KBM-7 (cell line): ENCODE data around the gene MFAP3L.

Experiments
- DNase-seq: peaks from one replicate; pipeline ENCODE4 v3.0.0-alpha.2; 2015
- in situ Hi-C: fragments of 300-500 bp; cut with MboI; formaldehyde crosslinking; loops from 2 replicates; pipeline ENCODE4 v1.14.3; 2020; ENCODE audit warnings: low sequenced_read_pairs, low pct_unique_long_range_greater_than_20kb, mixed read lengths

MFAP3L gene

DNA sequence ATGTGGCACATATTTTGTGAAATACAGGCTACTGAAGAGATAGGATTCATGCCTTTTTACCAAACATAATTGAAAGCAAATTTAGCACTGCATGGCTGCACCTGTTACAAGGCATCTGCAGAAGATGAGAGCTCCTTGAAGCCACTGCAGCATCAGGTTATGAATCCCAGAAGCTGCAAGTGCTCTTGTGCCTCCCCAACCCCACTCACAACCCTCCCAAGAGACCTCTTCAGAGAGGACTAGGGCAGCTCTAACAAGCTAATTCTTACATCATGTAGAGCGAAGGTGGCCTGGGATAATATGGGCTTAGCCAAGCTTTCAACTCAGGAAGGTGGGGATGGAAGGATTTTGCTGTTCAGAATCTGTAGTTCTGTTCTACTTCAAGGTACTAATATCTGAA lies 27.2 kb downstream of the MFAP3L start:
- DNase-seq, result no peak
- in situ Hi-C loops, result no loop called here

DNA sequence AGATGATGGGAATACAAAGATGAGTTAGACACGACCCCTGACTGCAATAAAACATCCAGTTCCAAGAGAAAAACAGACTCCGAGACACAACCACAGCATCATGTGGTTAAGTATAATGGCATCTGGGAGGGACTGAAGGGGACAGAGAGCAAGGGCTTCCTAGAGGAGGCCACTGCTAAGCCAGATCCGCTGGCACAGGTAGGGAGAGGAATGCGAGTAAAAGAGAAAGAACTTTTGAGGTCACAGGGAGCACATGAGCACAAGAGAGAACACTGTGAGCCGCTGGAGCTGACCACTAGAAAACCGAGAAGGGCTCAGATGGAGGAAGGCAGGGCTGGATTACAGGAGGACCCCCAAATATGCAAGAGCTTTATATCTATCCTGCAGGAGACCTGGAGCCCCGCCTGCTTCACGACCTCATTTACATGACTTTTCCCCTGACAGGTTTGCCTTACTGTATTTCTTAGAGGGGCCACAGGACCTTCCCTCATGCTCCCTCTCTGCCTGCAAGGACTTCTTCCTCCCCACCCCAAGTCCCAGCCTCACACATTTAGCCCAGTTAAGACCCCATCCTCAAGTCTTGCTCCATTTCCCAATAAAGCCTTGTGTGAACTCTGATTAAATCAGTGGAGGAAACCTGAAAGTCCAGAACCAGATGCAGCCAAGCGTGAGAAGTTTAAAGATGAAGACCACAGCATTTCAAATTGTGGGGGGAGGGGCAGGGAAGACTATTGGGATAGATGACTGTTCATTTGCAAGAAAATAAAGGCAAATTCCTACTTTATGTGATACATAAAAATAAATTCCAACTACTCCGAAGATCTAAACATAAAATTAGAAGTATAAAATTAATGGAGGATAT lies 29.6 kb downstream of the MFAP3L start:
- no peak for DNase-seq
- in situ Hi-C loops, result no loop called here

DNA sequence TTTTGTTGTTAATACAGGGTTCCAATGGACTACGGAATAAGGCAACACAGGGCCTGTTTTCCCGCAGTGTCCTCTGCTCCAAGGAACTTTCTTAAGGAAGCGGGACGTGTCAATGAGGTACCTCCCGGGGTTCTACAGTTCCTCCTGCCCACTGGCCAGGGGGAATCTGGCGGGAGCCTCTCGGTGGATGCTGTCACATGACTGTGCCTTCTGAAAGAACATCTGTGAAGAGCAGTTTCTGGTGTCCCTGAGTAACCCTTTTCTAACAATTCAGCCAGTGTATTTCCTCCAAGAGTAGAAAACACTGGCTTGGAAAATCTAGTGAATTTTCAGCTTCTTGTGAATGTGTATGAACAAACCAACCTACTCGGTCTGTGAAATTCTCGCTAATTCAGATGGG lies 32.7 kb downstream of the MFAP3L start:
- no peak for DNase-seq
- in situ Hi-C loops, result no loop called here

DNA sequence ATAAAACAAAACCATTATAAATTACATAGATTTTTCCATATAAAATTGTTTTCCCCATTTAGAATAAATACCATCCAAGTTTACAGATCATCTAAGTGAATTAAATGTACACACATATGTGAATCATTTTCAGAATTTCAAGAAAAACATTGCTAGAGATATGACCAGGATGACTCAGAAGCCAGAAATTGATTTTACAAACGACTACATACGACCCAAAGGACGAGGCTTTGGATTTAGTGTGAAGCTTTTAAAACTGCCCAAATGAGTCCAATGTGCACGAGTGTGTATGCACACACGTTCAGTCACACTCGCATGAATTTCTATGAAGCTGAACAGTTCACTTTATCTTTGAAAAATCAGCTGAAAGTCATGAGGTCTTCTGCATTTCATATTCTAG lies 37.9 kb downstream of the MFAP3L start:
- in situ Hi-C loops, result no loop called here
- no peak for DNase-seq

DNA sequence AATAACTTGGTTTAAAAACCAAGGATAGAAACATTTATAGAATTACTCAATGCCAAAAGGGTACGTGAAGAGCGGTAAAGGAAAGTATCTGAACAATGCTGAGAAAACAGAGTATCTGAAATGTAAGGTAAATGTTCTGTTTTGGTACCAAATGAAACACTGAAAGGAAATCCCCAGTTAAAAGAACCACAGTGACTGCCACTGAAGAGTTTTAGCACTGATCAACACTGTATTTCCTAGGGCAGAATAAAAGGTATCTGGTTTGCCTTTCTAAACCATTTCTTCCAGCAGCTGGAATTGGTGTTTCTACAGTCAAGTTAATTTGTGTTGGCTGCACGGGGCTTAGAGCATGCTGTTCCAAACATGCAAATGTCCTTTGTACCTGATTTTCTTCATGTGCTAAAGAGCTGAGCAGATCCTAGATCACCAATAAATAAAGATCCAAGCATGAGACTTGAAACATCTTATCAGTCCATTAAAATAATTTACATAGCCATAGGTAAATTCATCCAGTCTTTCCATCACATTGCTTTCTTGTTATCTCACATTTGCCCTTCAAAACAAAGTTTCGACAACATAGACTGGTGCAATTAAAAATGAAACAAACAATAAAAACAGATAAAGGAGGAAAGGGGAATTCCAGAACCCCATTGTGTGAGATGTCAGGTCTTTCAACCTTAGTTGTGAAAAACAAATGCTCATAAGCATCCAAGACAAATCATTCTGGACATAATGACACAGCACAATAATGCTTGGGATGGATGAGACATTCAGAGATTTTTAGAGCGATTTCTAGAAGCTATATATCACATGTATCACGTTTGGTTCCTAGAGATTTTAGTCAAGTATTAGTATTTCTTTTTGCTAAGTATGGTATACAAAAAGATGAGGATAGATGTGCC lies 38.6 kb downstream of the MFAP3L start:
- DNase-seq, result no peak
- in situ Hi-C loops, result no loop called here

DNA sequence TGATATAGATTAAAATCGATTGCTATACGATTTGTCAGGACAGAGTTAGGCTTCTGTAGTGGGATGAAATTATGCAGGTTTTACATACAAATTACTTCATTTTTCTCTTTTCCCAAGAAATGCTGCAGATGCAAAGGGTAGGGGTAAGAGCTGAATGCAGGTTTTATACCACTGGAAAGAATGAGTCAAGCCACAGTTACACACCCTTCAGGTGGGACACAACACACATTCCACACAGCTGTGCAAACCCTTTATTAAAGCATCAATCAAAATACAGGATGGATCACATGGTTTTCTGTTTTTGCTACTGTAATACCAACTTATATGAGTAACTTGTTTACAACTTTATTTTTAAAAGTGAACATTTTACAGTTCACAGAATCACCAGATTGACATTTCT lies 39.8 kb downstream of the MFAP3L start:
- no peak for DNase-seq
- in situ Hi-C loops, result no loop called here

DNA sequence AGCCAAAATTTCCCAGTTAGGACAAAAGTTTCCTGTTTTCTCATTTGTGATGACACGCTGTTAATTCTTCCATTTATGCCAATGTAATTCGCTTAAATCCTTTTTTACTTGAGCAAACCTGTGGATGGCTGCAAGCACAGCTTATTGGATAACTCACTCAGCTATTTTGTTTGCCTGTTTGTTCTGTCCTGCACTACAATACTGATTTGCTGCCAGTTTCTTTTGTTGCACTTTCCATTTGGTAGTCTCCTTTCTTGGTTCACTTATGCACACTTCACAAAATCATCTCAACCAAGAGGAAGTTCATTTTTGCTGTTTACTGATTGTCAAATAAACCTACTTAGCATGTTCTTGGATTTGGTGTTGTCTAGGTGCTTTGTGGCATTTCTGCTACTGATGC lies 40.3 kb downstream of the MFAP3L start:
- in situ Hi-C loops, result no loop called here
- DNase-seq, result no peak

DNA sequence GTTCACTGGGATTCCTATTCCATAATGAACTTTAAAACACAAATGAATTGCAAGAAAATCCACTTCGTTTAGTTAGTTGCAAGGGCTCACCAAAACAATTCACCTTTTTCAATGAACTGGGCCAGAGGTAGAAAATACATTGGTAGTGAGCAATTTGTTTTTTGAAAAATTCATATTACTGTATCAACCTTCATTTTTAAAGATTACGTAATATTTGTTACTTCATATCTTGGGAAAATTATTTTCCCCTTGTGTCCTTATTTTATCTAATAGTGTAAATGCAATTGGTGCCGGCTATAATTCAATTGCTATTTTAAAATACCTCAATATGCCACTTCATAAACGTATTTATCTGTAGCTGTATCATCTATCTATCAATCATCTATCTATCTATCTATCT lies 41.5 kb downstream of the MFAP3L start:
- in situ Hi-C loops, result no loop called here
- DNase-seq, result no peak

DNA sequence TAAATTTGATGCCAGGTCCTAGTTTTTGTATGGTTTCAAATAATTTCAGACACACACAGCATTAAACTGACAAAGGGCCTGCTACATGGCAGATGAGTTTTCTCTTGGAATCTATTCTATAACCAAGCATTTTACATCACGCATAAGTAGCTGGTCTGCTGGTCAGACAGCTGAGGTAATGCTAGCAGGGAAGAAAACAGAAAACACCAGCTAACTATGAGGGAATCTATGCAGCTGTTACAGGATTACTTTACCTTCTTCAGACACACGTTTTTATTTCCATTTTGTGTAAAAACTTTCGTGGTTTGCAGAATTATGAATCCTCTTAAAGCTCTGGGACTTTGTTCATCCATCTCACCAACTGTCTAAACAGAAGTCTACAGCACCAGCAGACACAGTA lies 42.0 kb downstream of the MFAP3L start:
- in situ Hi-C loops, result no loop called here
- DNase-seq, result no peak

DNA sequence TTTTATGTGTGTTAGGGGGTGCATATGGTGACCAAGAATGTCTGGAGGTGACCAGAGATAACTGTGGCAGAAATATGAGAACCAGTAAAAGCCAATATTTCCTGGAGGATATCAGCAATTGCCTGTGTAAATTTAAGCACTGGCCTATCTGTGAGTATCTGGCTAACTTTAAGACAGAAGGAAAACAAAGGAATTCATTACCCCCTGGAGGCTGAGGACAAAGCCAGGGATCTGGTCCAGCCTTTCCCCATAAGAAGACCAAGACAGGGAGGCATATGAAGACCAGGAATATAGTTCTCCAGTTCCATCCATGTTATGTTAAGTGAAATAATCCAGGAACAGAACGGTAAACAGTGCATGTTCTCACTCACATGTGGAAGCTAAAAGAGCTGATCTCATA lies 49.2 kb downstream of the MFAP3L start:
- no peak for DNase-seq
- in situ Hi-C loops, result no loop called here

DNA sequence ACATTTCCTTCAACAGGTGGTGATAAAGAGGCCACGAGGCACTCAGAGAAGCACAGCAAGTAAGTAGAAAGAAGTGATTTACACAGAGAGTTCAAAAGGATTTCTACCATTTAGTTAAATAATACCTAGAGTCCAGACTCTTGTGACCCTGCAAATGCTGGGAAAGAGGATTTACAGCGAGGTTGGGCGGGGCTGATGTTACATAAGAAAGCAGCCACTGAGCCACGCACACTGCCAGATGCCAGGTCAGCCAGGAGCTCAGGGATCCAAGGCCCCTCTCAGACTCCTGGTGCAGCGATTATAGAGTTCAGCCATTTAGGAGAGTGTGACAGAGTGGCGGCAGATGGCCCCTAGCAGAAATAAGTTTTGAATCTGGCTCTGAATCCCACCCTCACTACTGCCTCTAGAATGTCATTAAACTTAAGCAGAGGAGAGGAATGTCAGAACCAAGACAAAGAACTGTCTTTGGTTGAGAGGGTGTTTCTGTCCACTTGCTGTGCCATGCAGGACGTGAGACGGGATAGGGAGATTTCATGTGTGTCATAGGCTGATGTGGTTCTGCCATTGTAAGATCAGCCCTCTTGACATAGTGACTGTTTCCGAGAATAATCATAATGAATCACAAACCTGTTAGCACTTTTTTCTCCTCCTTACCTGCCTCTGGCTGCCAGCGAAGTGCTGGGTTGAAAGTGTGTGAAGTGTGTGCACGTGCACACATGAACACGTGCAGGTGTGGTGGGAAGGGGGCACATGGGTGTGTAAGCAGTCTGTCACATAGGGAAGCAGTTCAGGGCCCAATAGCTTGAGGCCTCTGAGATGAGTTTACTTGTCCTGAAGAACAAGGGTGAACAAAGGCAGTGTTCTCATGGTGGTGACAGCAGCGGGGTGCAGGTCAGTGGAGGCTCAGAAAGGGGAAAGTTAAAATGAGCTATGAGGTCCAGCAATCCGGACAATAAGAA lies 50.1 kb downstream of the MFAP3L start:
- no peak for DNase-seq
- in situ Hi-C loops, result no loop called here

DNA sequence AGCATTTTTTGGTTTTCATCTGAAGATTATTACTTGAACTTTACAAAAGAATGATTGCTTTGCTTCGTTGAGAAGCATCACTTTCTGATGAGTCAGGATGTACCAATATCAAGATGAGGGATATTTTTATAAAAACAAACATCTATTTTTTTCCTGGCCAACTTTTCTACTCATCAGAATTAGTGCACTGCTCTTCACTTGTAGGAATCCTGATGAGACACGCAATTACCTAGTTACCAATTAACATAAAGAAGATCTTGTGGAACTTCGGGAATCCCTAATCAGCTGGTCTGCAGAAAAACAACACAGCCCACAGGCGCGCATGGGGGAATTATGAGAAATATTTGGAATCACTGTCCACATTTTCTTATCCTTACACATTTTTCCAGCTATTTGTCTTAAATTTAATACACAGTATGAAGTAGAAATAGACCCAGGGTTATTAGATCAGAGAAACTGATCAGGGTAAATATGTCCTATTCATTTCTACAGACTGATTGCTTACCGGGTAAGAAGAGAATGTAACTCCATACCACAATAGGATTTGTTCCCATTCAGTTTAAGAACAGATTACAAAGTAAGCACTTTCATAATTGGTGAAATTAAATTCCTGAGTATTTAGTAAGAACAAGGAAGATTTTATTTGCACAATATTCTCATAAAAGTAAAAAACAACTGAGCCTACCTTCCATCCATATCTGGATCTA lies 50.9 kb downstream of the MFAP3L start:
- in situ Hi-C loops, result no loop called here
- no peak for DNase-seq

DNA sequence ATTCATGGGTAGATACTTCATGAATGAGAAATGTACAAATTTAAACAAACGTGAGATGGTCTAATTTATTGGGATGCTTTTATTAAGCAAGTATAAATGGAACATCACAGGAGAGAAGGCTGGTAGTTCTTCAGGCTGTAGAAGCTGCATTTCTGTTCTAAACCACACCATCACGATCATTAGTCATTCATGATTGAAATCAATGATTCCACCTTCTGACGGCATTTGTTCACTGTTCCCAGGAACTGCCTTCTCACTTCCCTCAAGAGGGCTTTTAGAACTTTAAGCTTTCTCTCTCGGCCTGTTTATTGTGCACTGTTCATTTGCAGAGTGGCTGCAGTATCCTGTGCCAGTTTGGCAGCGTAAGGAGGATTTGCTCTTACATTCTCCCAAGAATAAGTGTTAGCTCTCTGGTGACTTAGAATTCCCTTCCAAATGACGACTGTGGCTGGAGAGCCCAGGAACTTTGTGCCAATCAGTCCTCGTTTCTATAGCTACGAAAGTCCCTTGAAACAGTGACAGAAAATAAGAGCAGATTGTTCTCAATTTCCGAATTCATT lies 54.7 kb downstream of the MFAP3L start:
- in situ Hi-C loops, result no loop called here
- no peak for DNase-seq

DNA sequence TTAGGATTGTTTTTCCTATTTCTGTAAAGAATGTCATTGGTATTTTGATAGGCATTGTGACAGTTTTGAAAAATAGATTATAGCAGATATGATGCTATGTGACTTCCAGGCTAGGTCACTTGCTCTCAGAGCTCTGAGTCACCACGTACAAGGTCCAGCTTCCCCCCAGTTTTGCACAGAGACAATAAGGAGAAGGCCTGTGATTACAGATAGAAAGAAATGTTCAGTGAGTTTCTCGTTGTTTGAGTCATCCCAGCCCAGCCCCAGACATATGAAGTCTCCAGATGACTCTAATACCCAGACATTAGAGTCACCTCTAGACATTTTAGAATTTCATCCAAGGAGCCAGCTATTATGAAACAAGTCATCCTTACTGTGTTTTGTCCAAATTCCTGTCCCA lies 57.2 kb downstream of the MFAP3L start:
- in situ Hi-C loops, result no loop called here
- DNase-seq, result no peak

DNA sequence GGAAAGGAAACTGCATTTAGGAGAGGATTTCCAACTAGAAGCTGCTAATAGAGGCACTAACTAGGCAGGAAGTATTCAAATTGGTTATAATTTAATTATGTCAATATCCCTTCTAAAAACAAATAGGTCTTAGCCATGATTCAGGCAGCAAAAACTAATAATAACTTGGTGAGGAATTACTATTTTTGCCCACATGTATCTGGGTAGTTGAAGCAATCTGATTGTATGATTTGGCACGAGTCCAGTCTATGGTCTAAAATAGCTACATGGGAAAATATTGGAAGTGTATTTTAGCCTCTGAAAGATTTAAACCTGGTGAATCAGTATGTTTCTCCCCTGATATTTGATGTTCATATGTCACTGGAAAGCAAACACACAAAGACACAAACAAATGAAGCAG lies 62.2 kb downstream of the MFAP3L start:
- in situ Hi-C loops, result no loop called here
- DNase-seq, result no peak

DNA sequence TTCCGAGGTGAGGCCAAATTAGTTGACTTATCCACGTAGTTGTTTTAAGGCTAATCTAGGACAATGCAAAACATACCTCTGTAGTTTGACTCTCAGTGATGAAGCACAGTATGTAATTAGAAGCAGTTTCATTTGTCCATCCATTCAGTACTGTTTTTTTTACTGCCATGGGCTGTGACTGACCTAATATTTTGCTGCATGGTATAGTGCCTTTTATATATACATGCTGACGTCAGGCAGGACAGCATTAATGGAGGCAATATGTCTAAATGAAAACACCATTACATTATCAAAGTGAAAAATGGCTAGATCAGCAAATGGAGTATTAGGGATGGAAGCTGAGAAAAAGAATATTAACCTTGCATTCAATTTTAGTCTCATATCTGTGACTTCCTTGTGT lies 66.9 kb downstream of the MFAP3L start:
- in situ Hi-C loops, result no loop called here
- no peak for DNase-seq

DNA sequence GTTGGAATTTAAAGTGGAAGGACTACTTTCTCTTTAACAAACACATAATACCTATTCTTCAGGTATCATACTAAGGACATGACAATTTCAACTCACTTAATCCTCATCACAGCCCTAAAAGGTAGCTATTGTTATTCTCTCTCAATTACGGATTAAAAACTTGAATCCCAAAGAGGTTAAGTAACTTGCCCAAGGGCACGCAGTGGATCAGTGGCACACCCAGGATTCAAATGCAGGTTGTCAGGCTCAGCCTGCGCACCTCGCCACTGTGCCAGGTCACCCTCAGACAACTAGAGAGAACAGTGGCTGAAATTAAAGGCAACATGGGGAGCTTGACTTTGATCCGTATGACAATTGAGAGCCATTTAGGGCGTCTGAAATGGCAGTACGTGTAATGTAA lies 67.6 kb downstream of the MFAP3L start:
- in situ Hi-C loops, result no loop called here

DNA sequence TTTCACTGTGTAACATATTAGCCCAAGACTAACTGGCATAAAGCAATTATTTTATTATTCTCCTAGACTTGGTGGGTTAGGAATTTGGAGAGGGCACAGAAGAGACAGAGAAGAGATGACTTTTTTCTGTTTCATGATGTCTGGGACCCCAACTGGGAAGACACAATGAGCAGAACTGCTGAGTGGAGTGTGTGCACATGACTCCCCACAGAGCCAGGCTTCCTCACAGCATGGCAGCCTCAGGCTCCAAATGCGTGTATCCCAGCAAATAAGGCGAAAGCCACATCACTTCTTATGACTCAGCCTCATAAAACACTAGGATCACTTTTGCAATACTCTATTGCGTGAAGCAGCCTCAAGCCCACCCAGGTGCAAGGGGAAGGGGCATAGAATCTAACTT lies 68.4 kb downstream of the MFAP3L start:
- no peak for DNase-seq
- in situ Hi-C loops, result no loop called here

More for the DNA sequence above, 67.6 kb downstream of the MFAP3L start:
- no peak for DNase-seq
